UCSD-AML1 (cell line): Measurements from ENCODE around the gene FBXW9.
A peak's percentile ranks its signal among the peaks of the same experiment; 100 is the strongest.
"Not testable (repeated sequence)": the region's sequence is repeated elsewhere in the genome, so short reads cannot be mapped to it uniquely, and the experiment has no call there.

Experiments used
- DNase-seq: peaks from one replicate; lab custom pipeline; 2025; ENCODE audit not compliant: unreplicated experiment; lab: John Stamatoyannopoulos, UW

Gene FBXW9

DNA sequence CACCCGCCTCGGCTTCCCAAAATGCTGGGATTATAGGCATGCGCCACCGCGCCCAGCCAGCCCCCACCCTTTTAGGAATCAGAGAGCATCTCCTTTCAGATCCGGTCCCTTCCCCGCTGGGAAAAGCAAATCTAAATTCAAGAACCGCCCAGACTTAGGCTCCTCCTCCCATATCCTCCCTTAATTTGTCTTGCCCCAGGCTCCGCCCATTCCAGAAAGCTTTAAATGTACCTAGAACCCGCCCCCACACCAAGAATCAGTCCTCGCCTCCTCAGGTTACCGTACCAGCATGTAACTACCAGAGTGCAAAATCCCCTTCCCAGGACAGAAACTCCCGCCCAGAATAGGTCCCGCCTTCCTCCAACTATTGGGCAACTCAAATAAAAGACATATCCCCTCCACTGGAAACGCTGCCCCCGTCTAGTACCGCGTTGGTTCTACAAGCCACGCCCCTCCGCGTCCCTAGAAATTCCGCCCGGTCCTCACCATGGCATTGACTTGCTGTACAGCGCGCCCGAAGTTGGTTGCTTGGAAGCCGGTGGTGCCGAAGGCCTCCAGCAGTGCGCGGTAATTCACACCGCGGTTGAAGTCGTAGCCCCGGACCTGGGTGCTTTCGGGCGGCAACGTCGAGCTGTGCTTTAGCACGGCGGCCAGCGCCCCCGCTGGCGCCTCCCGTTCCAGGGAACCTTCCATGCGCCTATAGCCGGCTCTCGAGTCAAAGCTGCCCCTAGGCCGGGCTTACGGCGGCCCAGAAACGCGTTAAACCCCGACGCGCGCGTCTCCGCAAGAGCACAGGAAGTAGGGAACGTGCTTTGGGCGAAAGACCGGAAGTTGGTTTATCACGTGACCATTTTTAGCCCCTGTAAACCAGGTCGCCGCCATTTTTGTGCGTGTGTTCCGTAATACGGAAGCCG, 15.1 kb downstream of the FBXW9 start, which contains the start of gene DHPS:
Gene DHPS, minus strand, starts transcription at position 807 of the 914 bp plus-strand sequence. Its CDS starts 114 bp downstream, at position 693.
- peak; percentile 87 for DNase-seq

DNA sequence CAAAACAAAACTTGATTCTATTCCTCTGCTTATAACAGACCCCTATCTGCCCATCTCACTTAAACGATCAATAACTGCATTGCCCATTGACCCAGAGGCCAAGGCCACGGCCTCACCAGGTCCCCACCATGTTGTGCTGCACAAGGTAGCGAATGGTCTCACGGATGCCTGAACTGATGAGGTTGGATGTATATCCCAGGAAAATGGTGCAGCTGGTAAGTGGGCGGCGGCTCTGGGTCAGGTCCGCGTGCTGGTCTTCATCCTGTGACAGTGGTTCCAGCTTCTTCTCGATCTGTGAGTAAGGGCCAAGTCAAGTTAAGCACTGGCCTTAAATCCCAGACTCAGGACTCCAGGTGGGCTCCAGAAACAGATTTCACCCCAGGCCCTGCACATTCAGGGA, 16.4 kb downstream of the FBXW9 start:
- no peak for DNase-seq

DNA sequence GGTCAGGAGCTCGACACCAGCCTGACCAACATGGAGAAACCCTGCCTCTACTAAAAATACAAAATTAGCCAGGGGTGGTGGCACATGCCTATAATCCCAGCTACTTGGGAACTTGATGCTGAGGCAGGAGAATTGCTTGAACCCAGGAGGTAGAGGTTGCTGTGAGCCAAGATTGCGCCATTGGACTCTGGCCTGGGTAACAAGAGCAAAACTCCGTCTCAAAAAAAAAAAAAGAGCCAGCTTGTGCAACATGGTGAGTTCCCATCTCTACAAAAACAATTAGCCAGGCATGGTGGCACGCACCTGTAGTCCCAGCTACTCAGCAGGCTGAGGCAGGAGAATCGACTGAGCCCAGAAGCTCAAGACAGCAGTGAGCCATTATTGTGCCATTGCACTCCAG, 18.4 kb downstream of the FBXW9 start:
- not testable (repeated sequence) for DNase-seq

- DNase-seq = no peak
Measured at GRCh38 chr19:12676928-12677327, 19.5 kb downstream of the FBXW9 start.

DNA sequence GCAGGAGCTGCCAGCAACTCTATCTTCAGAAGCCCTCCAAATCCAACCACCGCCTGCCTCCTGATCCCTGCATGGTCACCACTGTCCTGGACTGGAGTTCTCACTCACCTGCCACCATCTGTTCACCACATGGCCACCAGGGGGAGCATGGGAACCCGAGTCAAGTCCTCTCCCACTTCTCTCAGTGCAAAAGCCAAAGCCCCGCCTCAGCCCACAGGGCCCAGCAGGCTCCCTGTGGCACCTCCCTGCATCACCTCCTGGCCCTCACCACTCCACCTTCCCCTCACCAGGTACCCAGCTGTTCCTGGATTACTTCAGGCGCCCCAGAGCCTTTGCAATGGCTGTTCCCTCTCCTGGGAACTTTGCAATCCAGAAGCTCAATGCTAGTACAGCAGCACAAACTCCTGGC, 20.0 kb downstream of the FBXW9 start:
- DNase-seq = peak; percentile 78

GRCh38 chr19:12675940-12676339, 20.5 kb downstream of the FBXW9 start:
- no peak for DNase-seq

- DNase-seq = no peak
Measured at GRCh38 chr19:12675399-12675798, 21.0 kb downstream of the FBXW9 start.

DNA sequence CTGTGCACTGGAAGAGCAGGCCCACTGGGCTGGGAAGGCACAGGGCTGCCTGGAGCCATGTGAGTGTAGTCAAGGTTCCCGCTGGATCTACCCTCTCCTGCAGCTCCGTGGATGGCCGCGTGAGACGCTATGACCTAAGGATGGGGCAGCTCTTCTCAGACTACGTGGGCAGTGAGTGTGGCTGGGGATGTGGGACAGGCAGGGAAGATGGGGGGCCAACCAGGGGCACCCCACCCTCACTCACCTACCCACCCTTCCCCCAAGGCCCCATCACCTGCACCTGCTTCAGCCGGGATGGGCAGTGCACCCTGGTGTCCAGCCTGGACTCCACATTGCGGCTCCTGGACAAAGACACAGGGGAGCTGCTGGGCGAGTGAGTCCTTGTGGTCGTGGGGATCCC, 23.7 kb downstream of the FBXW9 start:
- DNase-seq = no peak

DNA sequence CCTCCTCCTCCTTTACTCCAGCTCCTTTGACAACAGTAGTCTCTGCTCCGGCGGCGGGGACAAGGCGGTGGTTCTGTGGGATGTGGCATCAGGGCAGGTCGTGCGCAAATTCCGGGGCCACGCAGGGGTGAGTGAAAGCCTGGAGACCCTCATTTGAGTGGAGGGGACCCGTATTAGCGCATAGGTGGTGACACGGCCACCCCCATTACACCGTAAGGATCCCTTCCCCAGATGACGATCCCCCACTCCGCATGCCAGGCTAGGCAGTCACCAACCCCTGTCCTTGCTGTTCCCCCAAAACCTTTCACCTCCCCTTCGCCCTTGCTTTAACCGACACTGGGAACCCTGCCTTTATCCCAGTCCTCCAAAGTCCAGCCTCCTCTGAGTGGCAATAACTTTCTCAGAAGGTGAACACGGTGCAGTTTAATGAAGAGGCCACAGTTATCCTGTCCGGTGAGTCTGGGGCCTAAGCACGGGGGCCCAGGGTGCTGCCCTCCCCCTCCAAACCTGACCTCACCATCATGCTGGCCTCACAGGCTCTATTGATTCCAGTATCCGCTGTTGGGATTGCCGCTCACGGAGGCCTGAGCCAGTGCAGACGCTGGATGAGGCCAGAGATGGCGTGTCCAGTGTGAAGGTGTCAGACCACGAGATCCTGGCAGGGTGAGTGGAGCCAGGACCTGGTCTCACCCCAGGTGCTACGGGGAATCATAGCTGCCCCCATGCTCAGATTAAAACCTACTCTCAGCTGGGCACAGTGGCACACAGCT, 26.1 kb downstream of the FBXW9 start:
- no peak for DNase-seq

GRCh38 chr19:12669270-12670158, 26.9 kb downstream of the FBXW9 start:
- DNase-seq = peak; percentile 79

DNA sequence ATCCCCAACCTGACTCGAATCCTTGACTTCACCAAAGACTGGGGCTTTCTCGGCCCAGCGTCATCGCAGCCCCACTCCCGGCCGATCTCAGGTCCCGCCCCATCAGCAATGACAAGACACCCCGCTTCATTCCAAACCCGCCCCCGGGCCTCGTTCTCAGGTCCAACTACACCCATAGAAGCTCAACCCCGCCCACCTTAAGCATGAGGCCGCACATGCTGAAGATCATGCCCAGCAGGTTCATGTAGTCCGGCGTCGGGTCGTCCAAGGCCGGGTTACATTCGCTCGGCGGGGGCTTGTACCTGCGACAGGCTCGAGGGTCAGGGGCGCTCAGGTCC, 27.5 kb downstream of the FBXW9 start:
- DNase-seq = peak; percentile 71

DNA sequence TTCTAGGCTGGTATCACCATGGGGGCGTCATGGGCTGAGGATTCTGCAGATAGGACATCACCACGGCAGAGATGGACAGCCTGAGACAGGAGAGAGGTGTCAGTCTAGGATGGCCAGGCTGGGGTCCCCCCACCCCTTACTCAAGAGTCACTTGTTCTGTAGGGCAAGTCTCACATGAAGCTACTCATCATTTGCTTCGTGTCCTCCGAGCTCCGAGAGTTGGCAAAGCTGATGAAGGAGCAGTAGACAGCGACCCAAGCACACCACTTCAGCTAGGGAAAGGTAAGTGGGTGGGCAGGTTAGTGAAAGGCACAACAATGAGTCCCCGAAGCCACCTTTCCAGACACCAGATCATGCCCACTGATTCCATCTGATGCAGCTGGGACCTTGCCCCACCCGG, 28.1 kb downstream of the FBXW9 start:
- DNase-seq = no peak

GRCh38 chr19:12667731-12668302, 28.6 kb downstream of the FBXW9 start:
- no peak for DNase-seq

DNA sequence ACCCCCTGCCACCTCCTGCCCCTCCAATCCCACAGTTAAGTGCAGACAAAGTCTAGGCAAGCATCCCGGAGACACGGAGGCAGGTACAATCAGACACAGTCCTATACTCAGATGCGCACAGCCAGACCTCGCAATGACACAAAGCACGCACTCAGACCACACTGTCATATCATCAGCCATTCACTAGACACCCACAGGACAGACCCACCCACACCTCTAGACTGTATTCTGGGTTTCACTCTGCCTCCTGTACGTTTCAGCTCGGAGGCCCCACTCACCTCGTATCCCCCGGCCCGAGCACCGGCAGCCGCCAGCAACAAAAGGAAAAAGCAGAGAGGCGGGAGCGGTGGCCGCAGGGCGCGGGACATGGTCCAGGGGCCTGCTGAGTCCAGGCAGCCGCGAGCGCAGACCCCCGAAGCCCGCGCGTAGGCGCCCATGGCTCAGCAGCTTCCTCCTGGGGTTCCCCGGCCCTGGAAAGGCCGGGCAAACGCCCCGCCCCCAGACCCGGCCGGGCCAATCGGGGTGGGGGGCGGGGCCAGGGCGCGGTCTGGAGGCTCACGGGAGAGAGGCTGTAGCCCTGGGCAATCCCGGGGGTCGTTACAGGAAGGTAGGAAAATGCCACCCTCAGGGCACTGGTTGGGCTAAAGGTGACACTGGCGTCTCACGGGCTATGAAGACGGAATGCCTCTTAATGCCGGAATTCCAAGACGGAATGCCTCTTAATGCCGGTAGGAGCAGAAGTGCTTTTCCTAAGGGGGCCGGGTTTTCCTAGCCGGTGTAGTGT, 30.0 kb downstream of the FBXW9 start, which contains the start of the genes MAN2B1 and WDR83:
Gene MAN2B1, minus strand, starts transcription at position 478 of the 784 bp plus-strand sequence. Its CDS starts 41 bp downstream, at position 437.
Gene WDR83, plus strand, starts transcription at position 543 of the 784 bp plus-strand sequence. CDS start 2,984 bp downstream, outside the sequence.
- peak; percentile 86 for DNase-seq

GRCh38 chr19:12665671-12666264, 30.7 kb downstream of the FBXW9 start:
- DNase-seq = no peak

GRCh38 chr19:12665281-12665573, 31.2 kb downstream of the FBXW9 start:
- peak; percentile 75 for DNase-seq

DNA sequence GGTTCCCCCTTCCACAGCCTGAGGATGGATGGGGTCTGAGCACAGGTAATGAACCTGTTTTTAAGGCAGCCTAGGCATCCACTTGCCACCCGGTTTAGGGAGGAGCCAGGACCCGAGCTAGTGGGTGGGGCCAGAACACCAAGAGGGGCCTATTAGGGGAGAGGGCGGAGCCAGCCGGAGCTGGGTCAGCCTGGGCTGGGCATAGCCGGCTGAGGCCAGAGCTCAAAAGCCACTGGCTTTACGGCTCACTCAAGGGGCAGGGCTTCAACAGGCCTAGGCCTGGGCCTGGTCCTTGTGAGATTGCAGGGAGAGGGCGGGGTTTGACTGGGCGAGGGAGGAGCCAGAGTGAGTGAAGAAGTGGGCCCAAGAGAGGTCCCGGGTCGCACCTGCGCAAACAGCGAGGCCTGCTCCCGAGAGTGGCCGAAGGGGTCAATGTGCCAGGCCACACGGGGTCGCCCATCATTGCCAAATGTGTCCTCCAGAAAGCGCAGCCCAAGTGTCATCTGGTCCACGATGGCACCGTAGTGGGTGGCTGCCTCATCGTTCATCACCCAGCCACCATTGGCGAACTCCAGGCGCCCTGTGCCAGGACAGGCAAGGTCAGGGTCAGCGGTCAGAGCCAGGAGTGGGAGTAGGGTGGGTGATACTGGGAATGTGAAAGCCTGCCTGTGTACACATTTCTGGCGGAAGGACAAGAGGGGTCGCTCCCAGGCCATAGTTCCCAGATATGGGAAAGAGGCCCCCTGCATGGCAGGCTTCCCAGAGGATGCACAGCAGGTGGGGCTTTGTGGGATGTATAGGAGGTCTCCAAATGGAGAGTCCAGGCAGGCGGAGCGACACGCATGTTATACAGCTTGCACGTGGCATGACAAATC, 31.8 kb downstream of the FBXW9 start:
- DNase-seq = no peak

DNA sequence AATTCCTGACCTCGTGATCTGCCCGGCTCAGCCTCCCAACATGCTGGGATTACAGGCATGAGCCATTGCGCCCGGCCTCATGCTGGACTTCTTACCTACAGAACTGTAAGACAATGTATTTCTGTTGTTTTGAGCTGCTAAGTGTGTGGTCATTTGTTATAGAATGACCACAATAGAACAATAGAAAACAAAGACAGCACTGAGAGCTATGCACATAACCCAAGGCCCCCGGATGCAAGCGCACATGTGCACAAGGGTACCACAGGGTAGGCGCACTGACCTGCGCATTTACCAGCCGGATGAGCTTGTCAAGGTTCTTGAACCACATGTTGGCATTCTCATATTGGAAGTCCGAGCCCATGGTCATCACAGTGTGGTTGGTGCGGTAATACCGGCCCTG, 35.5 kb downstream of the FBXW9 start:
- DNase-seq = no peak

- DNase-seq = no peak
Measured at GRCh38 chr19:12657966-12658365, 38.5 kb downstream of the FBXW9 start.
